OCI-LY3 (cell line): ENCODE data around the gene OSBPL6.

Experiments
- H2AFZ ChIP-seq: fragments of 200-600, 300-600 bp; shearing (Covaris generic); 2 replicates; pipeline ENCODE4 v1.6.0; 2014; ENCODE audit warnings: antibody characterized with exemption, low read depth, low read length
- H3K27ac ChIP-seq: fragments of 200-600, 300-600 bp; sonication (generic); 2 replicates; pipeline ENCODE4 v1.5.1; 2014; ENCODE audit warnings: mild to moderate bottlenecking, low read length, moderate library complexity, mixed read lengths
- H3K27me3 ChIP-seq: fragments of 200-600, 300-600 bp; sonication (generic); 2 replicates; pipeline ENCODE4 v1.6.1; 2014; ENCODE audit warnings: low read depth, low read length, mixed read lengths
- H3K36me3 ChIP-seq: fragments of 200-600, 300-600 bp; sonication (generic); replicated peaks from 2 replicates; pipeline ENCODE3; 2014; ENCODE audit warnings: low read depth, low read length, mixed read lengths
- H3K4me1 ChIP-seq: fragments of 300-600, 200-600 bp; sonication (generic); 2 replicates; pipeline ENCODE4 v1.6.1; 2014; ENCODE audit warnings: low read length, mixed read lengths
- H3K4me2 ChIP-seq: fragments of 200-600, 300-600 bp; sonication (generic); 2 replicates; pipeline ENCODE4 v1.6.1; 2014; ENCODE audit warnings: low read length, mixed read lengths
- H3K4me3 ChIP-seq: fragments of 300-600, 200-600 bp; sonication (generic); 2 replicates; pipeline ENCODE4 v1.5.1; 2014; ENCODE audit warnings: antibody characterized with exemption, mild to moderate bottlenecking, low read length, moderate library complexity
- H3K79me2 ChIP-seq: fragments of 300-600, 200-600 bp; shearing (Covaris generic); 2 replicates; pipeline ENCODE4 v1.6.1; 2014; ENCODE audit warnings: mild to moderate bottlenecking, low read length, mixed read lengths
- H3K9ac ChIP-seq: fragments of 300-600, 200-600 bp; shearing (Covaris generic); 2 replicates; pipeline ENCODE4 v1.6.0; 2014; ENCODE audit warnings: mild to moderate bottlenecking, low read length, moderate library complexity
- H3K9me3 ChIP-seq: fragments of 200-600, 300-600 bp; shearing (Covaris generic); 2 replicates; pipeline ENCODE4 v1.6.1; 2014; ENCODE audit warnings: low read length, mixed read lengths; ENCODE audit not compliant: insufficient read depth
- H4K20me1 ChIP-seq: fragments of 200-600, 300-600 bp; sonication (generic); 2 replicates; pipeline ENCODE4 v1.6.1; 2016; ENCODE audit warnings: low read length, mixed read lengths; ENCODE audit not compliant: insufficient read depth
- CTCF ChIP-seq: fragments of 200-600, 300-600 bp; sonication (generic); IDR thresholded peaks from 2 replicates; pipeline ENCODE4 v1.5.1; 2014; ENCODE audit warnings: antibody characterized with exemption, low read length, low read depth
- EZH2phosphoT487 ChIP-seq: fragments of 200-600 bp; shearing (Covaris generic); IDR thresholded peaks from 2 replicates; pipeline ENCODE4 v1.6.1; 2018; ENCODE audit warnings: antibody characterized with exemption, mixed run types, low read depth

Gene OSBPL6

GRCh38 chr2:178415979-178416378 lies 221.7 kb downstream of the OSBPL6 start:
- H4K20me1 ChIP-seq: no peaks in the 10 kb centered on the region
- H3K4me2 ChIP-seq: no peak overlapping the region
- H3K4me1 ChIP-seq: peaks cover 9% of the 10 kb centered on the region; the same call in 1 of the 2 replicates
- no peak overlapping the region for H3K4me3 ChIP-seq
- no peak overlapping the region for H3K27ac ChIP-seq
- H3K36me3 ChIP-seq: peaks cover 3% of the 10 kb centered on the region
- no peaks in the 10 kb centered on the region for H3K27me3 ChIP-seq
- H3K9me3 ChIP-seq: no peaks in the 10 kb centered on the region
- H3K9ac ChIP-seq: no peak overlapping the region
- no peak overlapping the region for H2AFZ ChIP-seq
- no peak for TF ChIP-seq EZH2phosphoT487
- no peak for TF ChIP-seq CTCF
- H3K79me2 ChIP-seq: no peaks in the 10 kb centered on the region

GRCh38 chr2:178417916-178418315 lies 223.6 kb downstream of the OSBPL6 start:
- no peak overlapping the region for H3K4me3 ChIP-seq
- no peak overlapping the region for H3K27ac ChIP-seq
- peaks cover 6% of the 10 kb centered on the region; the same call in 1 of the 2 replicates for H3K4me1 ChIP-seq
- H3K79me2 ChIP-seq: no peaks in the 10 kb centered on the region
- H3K4me2 ChIP-seq: no peak overlapping the region
- H3K36me3 ChIP-seq: peaks cover 3% of the 10 kb centered on the region
- no peaks in the 10 kb centered on the region for H4K20me1 ChIP-seq
- no peaks in the 10 kb centered on the region for H3K9me3 ChIP-seq
- H3K9ac ChIP-seq: no peak overlapping the region
- H2AFZ ChIP-seq: no peak overlapping the region
- TF ChIP-seq EZH2phosphoT487: no peak
- no peak for TF ChIP-seq CTCF
- H3K27me3 ChIP-seq: no peaks in the 10 kb centered on the region

GRCh38 chr2:178418426-178418825 lies 224.1 kb downstream of the OSBPL6 start:
- H3K9me3 ChIP-seq: no peaks in the 10 kb centered on the region
- TF ChIP-seq EZH2phosphoT487: no peak
- no peak for TF ChIP-seq CTCF
- H3K36me3 ChIP-seq: peaks cover 3% of the 10 kb centered on the region
- no peaks in the 10 kb centered on the region; the same call in 1 of the 2 replicates for H4K20me1 ChIP-seq
- H3K79me2 ChIP-seq: no peaks in the 10 kb centered on the region
- no peak overlapping the region for H3K4me2 ChIP-seq
- H3K4me1 ChIP-seq: peaks cover 5% of the 10 kb centered on the region; the same call in 1 of the 2 replicates
- H3K9ac ChIP-seq: no peak overlapping the region
- no peaks in the 10 kb centered on the region for H3K27me3 ChIP-seq
- H3K27ac ChIP-seq: no peak overlapping the region
- H2AFZ ChIP-seq: no peak overlapping the region
- no peak overlapping the region for H3K4me3 ChIP-seq

GRCh38 chr2:178419123-178419522 lies 224.8 kb downstream of the OSBPL6 start:
- H3K36me3 ChIP-seq: peaks cover 3% of the 10 kb centered on the region
- no peak overlapping the region for H3K9ac ChIP-seq
- H3K4me2 ChIP-seq: no peak overlapping the region

More at GRCh38 chr2:178419123-178419522, 224.8 kb downstream of the OSBPL6 start:
- TF ChIP-seq CTCF (peak; percentile 47), EZH2phosphoT487 (no peak)
- no peaks in the 10 kb centered on the region; the same call in 1 of the 2 replicates for H4K20me1 ChIP-seq
- H3K27ac ChIP-seq: no peak overlapping the region
- no peaks in the 10 kb centered on the region for H3K9me3 ChIP-seq
- H3K79me2 ChIP-seq: no peaks in the 10 kb centered on the region
- H3K4me3 ChIP-seq: no peak overlapping the region
- no peaks in the 10 kb centered on the region for H3K27me3 ChIP-seq
- peaks cover 5% of the 10 kb centered on the region; the same call in 1 of the 2 replicates for H3K4me1 ChIP-seq
- H2AFZ ChIP-seq: no peak overlapping the region
